ENCODE data around the gene DOCK8. TPM values are rescaled to one million over a fixed set of nuclear protein-coding genes. Genes with fewer than 3 reads are reported as not detected.

DOCK8 gene
- total RNA-seq, 1 experiment from 2014 or later = 5.6 TPM

DNA sequence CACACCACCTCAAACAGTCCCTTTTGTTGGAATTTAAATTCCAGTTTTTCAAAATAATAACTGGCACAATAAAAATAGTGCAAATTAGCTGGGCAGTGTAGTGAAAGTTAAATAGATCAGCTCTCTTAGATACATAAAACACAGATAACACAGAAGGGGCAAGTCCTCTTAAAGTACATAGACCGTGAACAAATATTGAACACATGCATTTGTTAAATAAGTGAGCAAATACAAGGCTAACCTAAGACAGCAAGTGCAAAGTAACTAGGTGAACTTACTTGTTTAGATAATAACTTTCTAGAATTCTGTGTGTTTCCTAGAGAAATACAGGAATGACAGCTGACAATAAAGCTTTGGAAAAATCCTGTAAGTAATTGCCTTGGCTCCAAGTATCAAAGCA is 280.1 kb downstream of the DOCK8 start:
- no peak for DNase-seq (ENCODE audit: low read depth)
- in situ Hi-C loops (cut with HindIII; ENCODE audit: low pct_unique_long_range_greater_than_20kb, low sequenced_read_pairs) = no loop called here

GRCh38 chr9:495739-496138 is 281.1 kb downstream of the DOCK8 start:
- DNase-seq (ENCODE audit: low read depth) = peak; percentile 30
- in situ Hi-C loops (cut with HindIII; ENCODE audit: low pct_unique_long_range_greater_than_20kb, low sequenced_read_pairs) = no loop called here

DNA sequence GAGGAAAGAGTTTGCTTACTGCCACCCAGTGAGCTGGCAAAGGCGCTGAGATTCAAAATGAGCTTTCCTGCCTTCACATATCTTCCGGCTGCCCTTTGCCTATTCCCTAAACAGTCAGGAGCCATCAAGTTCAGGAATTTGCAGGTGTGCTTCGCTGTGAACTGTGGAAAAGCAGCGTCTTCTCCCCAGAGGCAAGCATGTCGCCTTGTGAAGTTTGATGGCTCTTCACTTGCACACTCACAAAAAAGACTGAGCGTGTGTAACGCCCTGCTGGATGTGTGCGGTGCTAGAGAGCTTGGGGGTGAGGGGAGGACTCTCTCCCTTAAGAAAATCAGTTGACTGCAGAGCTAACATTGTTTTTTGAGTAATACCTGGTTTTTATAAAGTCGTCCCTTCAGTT is 288.7 kb downstream of the DOCK8 start:
- in situ Hi-C loops (cut with HindIII; ENCODE audit: low pct_unique_long_range_greater_than_20kb, low sequenced_read_pairs) = no loop called here
- DNase-seq (ENCODE audit: low read depth) = peak; percentile 52

DNA sequence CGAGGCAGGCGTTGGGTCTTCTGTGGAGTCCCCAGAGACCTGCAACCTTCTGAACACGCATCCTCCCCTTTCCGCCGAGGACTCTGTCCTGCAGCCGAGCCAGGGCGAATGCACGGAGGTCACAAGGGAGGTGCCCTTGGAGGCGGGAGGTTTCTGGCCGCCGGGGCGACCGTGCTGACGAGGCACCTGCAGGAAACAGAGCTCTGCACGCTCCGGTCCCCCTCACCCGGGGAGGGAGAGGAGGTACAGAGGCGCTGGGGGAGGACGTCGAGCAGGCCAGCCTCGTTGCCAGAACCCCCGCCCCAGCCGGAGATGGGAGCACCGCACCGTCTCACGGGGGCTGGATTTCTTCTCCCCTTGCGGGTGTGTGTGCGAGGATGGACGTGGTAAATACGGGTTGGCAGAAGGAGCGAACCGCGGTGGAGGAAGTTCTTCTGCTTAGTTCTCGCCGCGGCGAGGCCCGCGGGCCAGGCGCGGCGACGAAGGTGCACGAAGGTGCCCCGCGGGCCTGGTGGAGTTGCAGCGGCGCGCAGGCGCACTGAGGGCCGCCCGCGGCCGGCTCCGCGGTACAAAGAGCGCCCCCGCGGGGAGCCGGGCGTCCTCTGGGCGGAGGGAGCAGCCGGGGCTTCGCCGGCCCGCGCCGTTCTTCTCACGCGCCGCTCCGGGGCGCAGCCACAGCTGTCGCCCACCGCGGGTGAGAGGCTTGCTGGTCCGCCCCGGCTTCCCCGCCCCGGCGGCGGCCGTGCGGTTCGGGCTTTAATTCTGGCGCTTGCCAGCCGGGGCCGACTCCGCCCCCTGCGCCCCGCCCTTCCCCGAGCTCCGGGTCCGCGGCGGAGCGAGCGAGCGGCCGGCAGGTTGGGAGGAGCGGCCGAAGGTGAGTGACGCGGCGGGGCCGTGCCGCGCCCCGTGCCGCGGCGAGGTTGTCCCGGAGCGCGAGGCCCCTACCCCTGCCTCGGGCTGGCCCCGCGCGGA is 289.5 kb downstream of the DOCK8 start, which contains the start of gene KANK1:
Gene KANK1 (plus strand): TSS at position 815 of the 972 bp plus-strand sequence.
- peak; percentile 90 for DNase-seq (ENCODE audit: low read depth)

GRCh38 chr9:504921-505740 is 290.5 kb downstream of the DOCK8 start:
- DNase-seq (ENCODE audit: low read depth) = peak; percentile 41
- in situ Hi-C loops (cut with HindIII; ENCODE audit: low pct_unique_long_range_greater_than_20kb, low sequenced_read_pairs) = no loop called here

More for the DNA sequence above, 289.5 kb downstream of the DOCK8 start, which contains the start of gene KANK1:
- in situ Hi-C loops (cut with HindIII; ENCODE audit: low pct_unique_long_range_greater_than_20kb, low sequenced_read_pairs) = no loop called here

DNA sequence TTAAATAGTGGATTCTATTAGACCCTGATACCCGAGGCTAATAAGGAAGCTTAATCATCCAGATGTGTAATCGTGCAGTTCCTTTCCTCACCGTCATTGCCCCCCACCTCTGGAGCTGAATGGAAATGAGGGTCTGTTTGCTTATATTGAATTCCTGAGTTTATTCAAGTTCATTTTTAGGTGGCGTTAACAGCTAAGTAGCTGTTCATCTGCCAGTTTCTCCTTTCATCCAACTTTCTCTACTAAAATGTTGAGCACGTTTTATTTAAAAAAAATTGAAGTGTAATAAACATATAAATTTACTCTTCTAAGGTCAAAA is 291.0 kb downstream of the DOCK8 start:
- DNase-seq (ENCODE audit: low read depth) = no peak
- in situ Hi-C loops (cut with HindIII; ENCODE audit: low pct_unique_long_range_greater_than_20kb, low sequenced_read_pairs) = no loop called here

- in situ Hi-C loops (cut with HindIII; ENCODE audit: low pct_unique_long_range_greater_than_20kb, low sequenced_read_pairs) = no loop called here
- DNase-seq (ENCODE audit: low read depth) = peak; percentile 28
Observed at GRCh38 chr9:506281-506680, 291.6 kb downstream of the DOCK8 start.

DNA sequence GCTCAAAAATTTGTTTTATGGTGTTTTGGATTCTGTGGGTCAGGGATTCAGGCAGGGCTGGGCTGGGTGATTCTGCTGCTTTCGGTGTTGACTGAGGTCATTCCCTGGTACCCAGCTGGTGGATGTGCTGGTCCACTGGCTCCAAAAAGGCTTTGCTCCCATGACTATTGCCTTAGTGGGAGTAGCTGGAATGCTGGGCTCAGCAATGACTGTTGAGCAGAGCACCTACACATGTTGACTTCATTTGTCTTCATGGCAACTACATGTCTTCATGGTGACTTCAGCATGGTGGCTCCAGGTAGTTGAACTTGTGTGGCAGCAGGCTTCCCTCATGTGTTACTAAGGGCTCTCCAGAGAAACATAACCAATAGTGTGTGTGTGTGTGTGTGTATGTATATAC is 297.2 kb downstream of the DOCK8 start:
- in situ Hi-C loops (cut with HindIII; ENCODE audit: low pct_unique_long_range_greater_than_20kb, low sequenced_read_pairs) = no loop called here
- DNase-seq (ENCODE audit: low read depth) = no peak

DNA sequence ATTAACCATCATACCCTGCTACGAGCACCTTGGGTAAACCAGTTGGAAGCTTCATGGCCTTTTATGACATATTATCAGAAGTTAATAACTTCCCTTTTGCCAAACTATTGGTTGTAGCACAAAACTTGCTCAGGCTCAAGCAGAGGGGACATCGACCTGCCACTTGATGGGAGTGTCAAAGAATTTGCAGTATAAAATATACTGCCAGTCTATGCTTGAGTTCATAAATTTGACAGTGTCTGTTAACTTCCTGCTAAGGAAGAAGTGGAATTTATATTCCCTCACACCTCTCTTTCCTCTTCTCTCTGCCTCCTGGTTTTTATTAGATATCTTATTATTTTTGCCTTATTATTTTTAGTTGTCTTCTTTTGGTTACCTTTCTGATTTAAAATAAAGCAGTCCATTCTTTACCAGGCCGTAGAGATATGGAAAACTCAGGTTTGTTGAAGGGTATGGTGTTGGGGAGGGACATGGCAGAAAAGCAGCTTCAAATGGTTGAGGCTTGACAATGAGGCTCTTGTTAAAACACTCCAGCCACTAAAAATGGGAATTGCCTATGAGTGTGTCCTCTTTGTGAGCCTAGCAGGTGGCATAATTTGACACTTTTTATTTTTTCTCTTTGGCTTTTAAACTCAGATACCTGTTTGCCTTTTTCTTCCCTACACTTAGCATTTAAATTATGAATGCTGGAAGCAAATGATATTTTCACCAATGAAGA is 298.0 kb downstream of the DOCK8 start:
- in situ Hi-C loops (cut with HindIII; ENCODE audit: low pct_unique_long_range_greater_than_20kb, low sequenced_read_pairs) = no loop called here
- no peak for DNase-seq (ENCODE audit: low read depth)

Other genes with a start within 250 kb of the DOCK8 start
- gene WASHC1, start 185.4 kb upstream of the DOCK8 start, total RNA-seq (2014; rRNA removed; shearing (Covaris generic); ENCODE audit: low replicate concordance) = 7.8 and 7.9 TPM in 2 replicates
- not detected in 2 replicates for gene FOXD4, start 96.4 kb upstream of the DOCK8 start, total RNA-seq (2014; rRNA removed; shearing (Covaris generic); ENCODE audit: low replicate concordance)
- gene ZNG1A, start 35.8 kb upstream of the DOCK8 start, total RNA-seq (2014; rRNA removed; shearing (Covaris generic); ENCODE audit: low replicate concordance) = 5.1 and 13.7 TPM in 2 replicates